ENCODE measurements around the gene MSANTD2. TPM values are rescaled to one million over a fixed set of nuclear protein-coding genes. Genes with fewer than 3 reads are reported as not detected.

Gene MSANTD2
- polyA plus RNA-seq, 1 of the 3 experiments (the other 2 are of a cell fraction), result 6.4 TPM

GRCh38 chr11:124812876-124813275 is 12.7 kb upstream of the MSANTD2 start:
- Histone ChIP-seq H3K9me2 (no peaks in the 10 kb centered on the region), H3K27ac (ENCODE audit: low read depth in 2 of 2, low read length in 1 of 2) (no peak overlapping the region), H3F3A (replicated peaks; ENCODE audit: insufficient read depth) (peaks cover 15% of the 10 kb centered on the region), H3K36me3 (replicated peaks in 1 of 2; ENCODE audit: control insufficient read depth in 1 of 2, insufficient read depth in 2 of 2, low read length in 1 of 2) (no peaks in the 10 kb centered on the region), H2AFZ (ENCODE audit: low read depth) (peak overlapping the region; percentile 60; the same call in 1 of the 2 replicates), H3K79me2 (ENCODE audit: insufficient read depth) (no peaks in the 10 kb centered on the region), H3K9ac (no peak overlapping the region), H3K4me1 (ENCODE audit: control insufficient read depth in 1 of 2, insufficient read depth in 2 of 2, low read depth in 1 of 2, low read length in 1 of 2) (no peaks in the 10 kb centered on the region), H3K4me3 (ENCODE audit: low read depth in 2 of 2, low read length in 1 of 2) (no peak overlapping the region), H3K9me3 (no peaks in the 10 kb centered on the region), H3K4me2 (peak overlapping the region; percentile 29; the same call in 1 of the 2 replicates), H4K20me1 (ENCODE audit: insufficient read depth) (no peaks in the 10 kb centered on the region), H3K27me3 (ENCODE audit: insufficient read depth) (no peaks in the 10 kb centered on the region; the same call in 1 of the 2 replicates)
- no peak for DNase-seq
- TF ChIP-seq FOSL2 (IDR thresholded peaks at IDR 0.05; ENCODE audit: borderline replicate concordance, low read depth) (no peak), TCF12 (IDR thresholded peaks at IDR 0.05) (peak; percentile 45), NFIC (IDR thresholded peaks at IDR 0.05; ENCODE audit: borderline replicate concordance) (peak; percentile 56; the same call in 1 of the 2 replicates), JUND (IDR thresholded peaks at IDR 0.05) (0 out of 2 replicates have a peak, but pooled peaks have one; percentile 21), PBX3 (IDR thresholded peaks at IDR 0.05) (no peak), GATA2 (CRISPR knock-in tag; IDR thresholded peaks at IDR 0.05) (no peak)
- CTCF ChIA-PET, result interaction anchor here (0.8 to 2.8 kb wide), 6 partner anchors 11 to 54 kb away, joined by 3 to 11 read pairs (median 8); partner anchors contain the start of genes ESAM, MSANTD2 and ROBO3
- POLR2A ChIA-PET, result interaction anchor here (0.8 kb wide), 1 partner anchor 674 kb away, joined by 3 read pairs; no protein-coding TSS in a partner anchor
- 8% methylated on average over 1 of the region's 1 CpG for WGBS (ENCODE audit: low lambda C conversion rate)

GRCh38 chr11:124811399-124812125 is 11.4 kb upstream of the MSANTD2 start:
- no peak overlapping the region for H3K4me2 ChIP-seq
- H3K27ac ChIP-seq (ENCODE audit: low read depth in 2 of 2, low read length in 1 of 2), result no peak overlapping the region
- no peaks in the 10 kb centered on the region for H3K36me3 ChIP-seq (replicated peaks in 1 of 2; ENCODE audit: control insufficient read depth in 1 of 2, insufficient read depth in 2 of 2, low read length in 1 of 2)
- no peak overlapping the region for H3K9ac ChIP-seq
- H3K9me2 ChIP-seq, result no peaks in the 10 kb centered on the region
- ChIA-PET CTCF (interaction anchor here (0.7 kb wide), 2 partner anchors 158 to 383 kb away, joined by 3 read pairs; no protein-coding TSS in a partner anchor), POLR2A (no interaction called here)
- WGBS (ENCODE audit: low lambda C conversion rate), result 71% methylated on average over 10 of the region's 10 CpGs
- H2AFZ ChIP-seq (ENCODE audit: low read depth), result no peak overlapping the region
- H3K9me3 ChIP-seq, result no peaks in the 10 kb centered on the region
- no peak for DNase-seq
- peaks cover 15% of the 10 kb centered on the region for H3F3A ChIP-seq (replicated peaks; ENCODE audit: insufficient read depth)
- no peaks in the 10 kb centered on the region for H3K27me3 ChIP-seq (ENCODE audit: insufficient read depth)
- no peaks in the 10 kb centered on the region for H4K20me1 ChIP-seq (ENCODE audit: insufficient read depth)
- H3K4me3 ChIP-seq (ENCODE audit: low read depth in 2 of 2, low read length in 1 of 2), result no peak overlapping the region
- H3K79me2 ChIP-seq (ENCODE audit: insufficient read depth), result no peaks in the 10 kb centered on the region
- TF ChIP-seq EP300 (IDR thresholded peaks at IDR 0.05; ENCODE audit: borderline replicate concordance in 1 of 2, low read depth in 1 of 2, low read length in 1 of 2) (no peak), MXI1 (IDR thresholded peaks at IDR 0.05; ENCODE audit: low read depth, low read length) (no peak), REST (IDR thresholded peaks at IDR 0.05; ENCODE audit: low read depth, low read length) (no peak), IRF3 (IDR thresholded peaks at IDR 0.05; ENCODE audit: low read depth, low read length) (no peak), TEAD4 (IDR thresholded peaks at IDR 0.05; ENCODE audit: borderline replicate concordance, insufficient read depth) (no peak), ELF1 (IDR thresholded peaks at IDR 0.05) (no peak), YY1 (IDR thresholded peaks at IDR 0.05; ENCODE audit: low read depth) (no peak), PBX3 (IDR thresholded peaks at IDR 0.05) (no peak), MEF2A (IDR thresholded peaks at IDR 0.05; ENCODE audit: borderline replicate concordance, low read depth) (no peak), GATA2 (CRISPR knock-in tag; IDR thresholded peaks at IDR 0.05) (no peak), POLR2AphosphoS5 (IDR thresholded peaks at IDR 0.05; ENCODE audit: low read depth, low read length) (no peak), JUND (IDR thresholded peaks at IDR 0.05) (no peak), TCF12 (IDR thresholded peaks at IDR 0.05) (no peak), EZH2phosphoT487 (IDR thresholded peaks at IDR 0.05; ENCODE audit: borderline replicate concordance, low read depth) (no peak), SIN3A (IDR thresholded peaks at IDR 0.05; ENCODE audit: borderline replicate concordance, low read depth, low read length) (no peak), USF1 (IDR thresholded peaks at IDR 0.05; ENCODE audit: borderline replicate concordance, low read depth) (no peak)
- no peaks in the 10 kb centered on the region for H3K4me1 ChIP-seq (ENCODE audit: control insufficient read depth in 1 of 2, insufficient read depth in 2 of 2, low read depth in 1 of 2, low read length in 1 of 2)

Data from SK-N-SH (cell line).